ENCODE data around the gene ATXN2L.
"Not testable (repeated sequence)": the region's sequence is repeated elsewhere in the genome, so short reads cannot be mapped to it uniquely, and the experiment has no call there.

- not testable (repeated sequence) for TF ChIP-seq POLR2AphosphoS5 (IDR thresholded peaks at IDR 0.05); CTCF (IDR thresholded peaks at IDR 0.05 in 8 of 11, conservative IDR thresholded peaks at IDR 0.05 in 3 of 11)
Measured at GRCh38 chr16:28867646-28868045, 44.8 kb downstream of the ATXN2L start.

Measured in spleen (tissue), 7 donors.